ENCODE results near the gene SLC47A1.
A peak's percentile ranks its signal among the peaks of the same experiment; 100 is the strongest.
"Not testable (repeated sequence)": the region's sequence is repeated elsewhere in the genome, so short reads cannot be mapped to it uniquely, and the experiment has no call there.

SLC47A1 gene

GRCh38 chr17:19567216-19568015, 33.8 kb downstream of the SLC47A1 start:
- H3K4me3 ChIP-seq (ENCODE audit: low read length) = no peak overlapping the region
- H3K27me3 ChIP-seq (ENCODE audit: control insufficient read depth, insufficient read depth, low read length) = peaks cover 36% of the 10 kb centered on the region
- H3K36me3 ChIP-seq (ENCODE audit: insufficient read depth, low read length) = no peaks in the 10 kb centered on the region
- no peak overlapping the region for H3K4me2 ChIP-seq (ENCODE audit: low read length)
- H3K9me3 ChIP-seq (replicated peaks; ENCODE audit: low read length) = no peaks in the 10 kb centered on the region
- H3K4me1 ChIP-seq (ENCODE audit: control insufficient read depth, insufficient read depth, low read length) = no peaks in the 10 kb centered on the region
- H3K9ac ChIP-seq (ENCODE audit: low read depth, low read length) = no peak overlapping the region

DNA sequence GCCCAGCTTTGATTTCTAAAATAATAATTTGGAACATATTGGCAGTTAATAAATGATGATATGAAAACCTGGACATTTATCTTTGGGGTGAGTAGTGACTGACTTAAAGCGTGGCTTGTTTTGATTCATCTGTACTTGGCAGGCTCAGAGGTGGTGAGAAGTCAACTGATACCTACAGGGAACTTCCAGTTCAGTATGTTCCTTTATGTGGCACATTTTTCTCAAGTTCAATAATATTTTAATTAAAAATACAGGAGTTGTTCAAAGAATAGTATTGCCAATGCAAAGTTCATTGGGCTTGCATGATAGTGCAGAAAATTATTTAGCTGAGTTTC, 34.3 kb downstream of the SLC47A1 start:
- no peaks in the 10 kb centered on the region for H3K9me3 ChIP-seq (replicated peaks; ENCODE audit: low read length)

DNA sequence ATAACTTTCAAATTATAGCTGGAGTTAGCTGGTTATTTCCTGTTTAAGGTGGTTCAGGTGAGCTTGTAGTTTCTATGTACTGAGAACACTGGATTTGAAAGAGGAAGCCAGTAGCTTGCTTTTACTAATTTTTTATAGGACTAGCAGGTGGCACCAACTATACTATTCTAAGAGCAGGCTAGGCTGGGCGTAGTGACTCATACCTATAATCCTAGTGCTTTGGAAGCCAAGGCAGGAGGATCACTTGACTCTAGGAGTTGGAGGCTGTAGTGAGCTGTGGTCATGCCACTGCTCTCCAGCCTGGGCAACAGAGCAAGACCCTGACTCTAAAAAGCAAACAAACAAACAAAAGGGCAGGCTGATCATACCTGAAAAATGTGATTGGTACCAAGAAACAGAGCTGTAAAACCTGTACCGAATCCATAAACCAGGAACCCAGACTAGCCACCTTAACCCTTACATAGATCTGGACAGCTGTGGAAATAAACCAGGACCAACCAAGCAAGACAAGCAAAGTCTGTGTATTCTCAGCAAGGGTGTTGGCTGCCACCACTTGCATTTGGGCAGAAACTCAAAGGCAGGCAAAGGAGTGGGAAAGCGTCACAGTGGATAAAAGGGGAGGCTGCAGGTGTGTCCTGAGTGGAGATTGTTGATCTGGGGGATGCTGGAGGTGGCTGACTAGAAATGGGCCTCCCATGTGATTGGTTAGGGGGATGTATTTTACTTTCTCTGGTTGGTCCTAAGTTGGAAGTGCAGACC, 36.3 kb downstream of the SLC47A1 start:
- H3K36me3 ChIP-seq (ENCODE audit: insufficient read depth, low read length) = no peaks in the 10 kb centered on the region

More for the DNA sequence above, 34.3 kb downstream of the SLC47A1 start:
- Histone ChIP-seq H3K4me2 (ENCODE audit: low read length) (no peak overlapping the region), H3K4me3 (ENCODE audit: low read length) (no peak overlapping the region), H3K9ac (ENCODE audit: low read depth, low read length) (no peak overlapping the region), H3K36me3 (ENCODE audit: insufficient read depth, low read length) (no peaks in the 10 kb centered on the region), H3K27me3 (ENCODE audit: control insufficient read depth, insufficient read depth, low read length) (peaks cover 42% of the 10 kb centered on the region), H3K4me1 (ENCODE audit: control insufficient read depth, insufficient read depth, low read length) (no peaks in the 10 kb centered on the region)

DNA sequence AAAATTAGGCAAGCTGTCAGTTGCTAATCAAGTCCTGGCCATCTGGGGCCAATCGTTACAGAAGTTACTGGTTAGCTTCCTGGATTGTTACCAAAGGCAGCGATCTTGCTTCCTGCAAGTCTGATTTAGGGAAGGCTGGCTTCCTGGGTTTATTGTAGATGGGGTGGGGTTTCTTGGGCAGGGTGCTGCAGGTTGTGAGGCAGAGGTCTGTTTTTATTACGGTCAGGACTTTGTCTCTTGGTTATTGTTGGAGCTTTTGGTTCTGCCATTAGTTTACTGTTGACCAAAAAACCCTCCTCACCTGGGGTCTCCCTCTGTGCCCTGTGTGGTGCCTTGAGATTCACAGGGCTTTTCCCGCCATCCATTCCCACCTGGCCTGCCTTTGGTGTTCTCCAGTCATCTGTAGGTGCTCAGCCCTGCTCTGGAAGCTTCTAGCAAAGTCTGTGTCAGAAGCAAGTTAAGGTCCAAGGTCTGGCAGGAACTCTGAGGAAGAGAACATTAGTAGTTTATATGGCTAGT, 36.9 kb downstream of the SLC47A1 start:
- Histone ChIP-seq H3K27me3 (ENCODE audit: control insufficient read depth, insufficient read depth, low read length) (peaks cover 53% of the 10 kb centered on the region), H3K9me3 (replicated peaks; ENCODE audit: low read length) (no peaks in the 10 kb centered on the region), H3K36me3 (ENCODE audit: insufficient read depth, low read length) (no peaks in the 10 kb centered on the region), H3K4me2 (ENCODE audit: low read length) (no peak overlapping the region), H3K9ac (ENCODE audit: low read depth, low read length) (no peak overlapping the region), H3K4me1 (ENCODE audit: control insufficient read depth, insufficient read depth, low read length) (no peaks in the 10 kb centered on the region), H3K4me3 (ENCODE audit: low read length) (no peak overlapping the region)

More for the DNA sequence above, 36.3 kb downstream of the SLC47A1 start:
- Histone ChIP-seq H3K4me2 (ENCODE audit: low read length) (no peak overlapping the region), H3K4me3 (ENCODE audit: low read length) (no peak overlapping the region), H3K9me3 (replicated peaks; ENCODE audit: low read length) (no peaks in the 10 kb centered on the region), H3K27me3 (ENCODE audit: control insufficient read depth, insufficient read depth, low read length) (peaks cover 50% of the 10 kb centered on the region), H3K9ac (ENCODE audit: low read depth, low read length) (no peak overlapping the region), H3K4me1 (ENCODE audit: control insufficient read depth, insufficient read depth, low read length) (no peaks in the 10 kb centered on the region)

GRCh38 chr17:19573075-19573474, 39.4 kb downstream of the SLC47A1 start:
- Histone ChIP-seq H3K9me3 (replicated peaks; ENCODE audit: low read length) (no peaks in the 10 kb centered on the region), H3K9ac (ENCODE audit: low read depth, low read length) (no peak overlapping the region), H3K4me2 (ENCODE audit: low read length) (no peak overlapping the region), H3K36me3 (ENCODE audit: insufficient read depth, low read length) (no peaks in the 10 kb centered on the region), H3K4me1 (ENCODE audit: control insufficient read depth, insufficient read depth, low read length) (no peaks in the 10 kb centered on the region), H3K27me3 (ENCODE audit: control insufficient read depth, insufficient read depth, low read length) (peaks cover 57% of the 10 kb centered on the region), H3K4me3 (ENCODE audit: low read length) (no peak overlapping the region)

- H3K4me3 ChIP-seq (ENCODE audit: low read length) = no peak overlapping the region
- no peak overlapping the region for H3K9ac ChIP-seq (ENCODE audit: low read depth, low read length)
- no peaks in the 10 kb centered on the region for H3K9me3 ChIP-seq (replicated peaks; ENCODE audit: low read length)
- peaks cover 65% of the 10 kb centered on the region for H3K27me3 ChIP-seq (ENCODE audit: control insufficient read depth, insufficient read depth, low read length)
- H3K36me3 ChIP-seq (ENCODE audit: insufficient read depth, low read length) = no peaks in the 10 kb centered on the region
- H3K4me1 ChIP-seq (ENCODE audit: control insufficient read depth, insufficient read depth, low read length) = no peaks in the 10 kb centered on the region
- H3K4me2 ChIP-seq (ENCODE audit: low read length) = no peak overlapping the region
These were observed 41.3 kb downstream of the SLC47A1 start for GRCh38 chr17:19574956-19575355.

DNA sequence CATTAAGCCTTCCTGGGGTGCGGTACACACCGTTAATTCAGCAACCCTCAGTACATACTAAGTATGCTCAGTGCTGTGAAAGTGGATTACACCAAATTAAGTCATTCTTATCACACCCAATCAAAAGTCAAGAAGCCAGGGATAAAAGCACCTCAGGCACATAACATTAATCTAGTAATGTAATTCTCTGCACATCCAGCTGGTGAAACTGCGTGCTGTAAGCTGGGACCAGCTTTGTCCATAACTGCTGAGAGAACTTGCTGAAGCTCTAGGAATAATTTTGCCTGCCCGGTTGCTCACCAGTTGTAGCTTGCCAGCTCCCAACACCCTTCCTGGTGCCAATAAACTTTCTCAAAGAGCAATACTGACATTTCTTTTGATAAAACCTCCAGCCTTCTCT, 44.9 kb downstream of the SLC47A1 start:
- H3K4me1 ChIP-seq (ENCODE audit: control insufficient read depth, insufficient read depth, low read length) = no peaks in the 10 kb centered on the region
- no peak overlapping the region for H3K4me3 ChIP-seq (ENCODE audit: low read length)
- no peaks in the 10 kb centered on the region for H3K36me3 ChIP-seq (ENCODE audit: insufficient read depth, low read length)
- no peak overlapping the region for H3K4me2 ChIP-seq (ENCODE audit: low read length)
- peaks cover 54% of the 10 kb centered on the region for H3K27me3 ChIP-seq (ENCODE audit: control insufficient read depth, insufficient read depth, low read length)
- no peak overlapping the region for H3K9ac ChIP-seq (ENCODE audit: low read depth, low read length)
- no peaks in the 10 kb centered on the region for H3K9me3 ChIP-seq (replicated peaks; ENCODE audit: low read length)

DNA sequence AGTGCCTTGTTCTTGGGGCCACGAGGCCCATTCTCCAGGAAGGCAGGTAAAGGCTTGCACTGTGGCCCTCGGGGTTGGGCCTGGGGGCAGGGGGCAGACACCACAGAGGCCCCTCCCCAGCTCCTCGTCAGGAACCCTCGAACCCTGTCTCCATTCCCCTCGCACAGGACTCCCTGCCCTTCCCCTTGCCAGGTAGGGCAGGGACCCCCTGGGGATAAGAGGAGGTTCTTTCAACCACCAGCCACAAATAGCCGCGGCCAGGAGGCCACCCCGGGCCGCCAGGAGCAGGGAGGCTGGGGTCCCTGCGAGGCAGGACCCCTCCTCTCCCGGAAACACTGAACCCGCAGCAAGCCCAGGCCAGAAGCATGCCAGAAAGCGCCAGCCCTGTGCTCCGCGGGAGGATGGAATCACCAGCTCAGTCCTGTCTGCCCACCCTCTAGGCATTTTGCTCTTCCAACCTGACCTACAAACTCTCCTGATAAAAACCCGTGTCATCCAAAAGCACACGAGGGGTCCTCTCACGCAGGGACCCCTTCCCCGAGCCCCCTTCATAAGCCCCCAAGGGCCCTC, 45.6 kb downstream of the SLC47A1 start:
- no peaks in the 10 kb centered on the region for H3K4me1 ChIP-seq (ENCODE audit: control insufficient read depth, insufficient read depth, low read length)
- H3K9ac ChIP-seq (ENCODE audit: low read depth, low read length) = no peak overlapping the region
- no peaks in the 10 kb centered on the region for H3K36me3 ChIP-seq (ENCODE audit: insufficient read depth, low read length)
- no peak overlapping the region for H3K4me3 ChIP-seq (ENCODE audit: low read length)
- H3K27me3 ChIP-seq (ENCODE audit: control insufficient read depth, insufficient read depth, low read length) = peaks cover 56% of the 10 kb centered on the region
- no peaks in the 10 kb centered on the region for H3K9me3 ChIP-seq (replicated peaks; ENCODE audit: low read length)
- H3K4me2 ChIP-seq (ENCODE audit: low read length) = no peak overlapping the region

GRCh38 chr17:19579867-19580565, 46.4 kb downstream of the SLC47A1 start:
- Histone ChIP-seq H3K27me3 (ENCODE audit: control insufficient read depth, insufficient read depth, low read length) (peaks cover 51% of the 10 kb centered on the region), H3K4me1 (ENCODE audit: control insufficient read depth, insufficient read depth, low read length) (no peaks in the 10 kb centered on the region), H3K4me3 (ENCODE audit: low read length) (peak overlapping the region; percentile 54), H3K36me3 (ENCODE audit: insufficient read depth, low read length) (no peaks in the 10 kb centered on the region), H3K9ac (ENCODE audit: low read depth, low read length) (peak overlapping the region; percentile 18), H3K9me3 (replicated peaks; ENCODE audit: low read length) (no peaks in the 10 kb centered on the region), H3K4me2 (ENCODE audit: low read length) (peak overlapping the region; percentile 77)

DNA sequence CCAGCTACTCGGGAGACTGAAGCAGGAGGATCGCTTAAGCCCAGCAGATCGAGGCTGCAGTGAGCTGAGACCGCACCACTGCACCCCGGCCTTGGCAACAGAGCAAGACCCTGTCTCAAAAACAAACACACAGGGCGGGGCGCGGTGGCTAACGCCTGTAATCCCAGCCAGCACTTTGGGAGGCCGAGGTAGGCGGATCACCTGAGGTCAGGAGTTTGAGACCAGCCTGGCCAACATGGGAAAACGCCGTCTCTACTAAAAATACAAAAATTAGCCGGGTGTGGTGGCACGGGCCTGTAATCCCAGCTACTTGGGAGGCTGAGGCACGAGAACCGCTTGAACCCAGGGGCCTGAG, 46.9 kb downstream of the SLC47A1 start:
- H3K4me2 ChIP-seq (ENCODE audit: low read length) = peak overlapping the region; percentile 77
- H3K36me3 ChIP-seq (ENCODE audit: insufficient read depth, low read length); H3K9me3 ChIP-seq (replicated peaks; ENCODE audit: low read length); H3K9ac ChIP-seq (ENCODE audit: low read depth, low read length); H3K4me1 ChIP-seq (ENCODE audit: control insufficient read depth, insufficient read depth, low read length): not testable (repeated sequence)
- H3K27me3 ChIP-seq (ENCODE audit: control insufficient read depth, insufficient read depth, low read length) = peaks cover 53% of the 10 kb centered on the region
- peak overlapping the region; percentile 54 for H3K4me3 ChIP-seq (ENCODE audit: low read length)

DNA sequence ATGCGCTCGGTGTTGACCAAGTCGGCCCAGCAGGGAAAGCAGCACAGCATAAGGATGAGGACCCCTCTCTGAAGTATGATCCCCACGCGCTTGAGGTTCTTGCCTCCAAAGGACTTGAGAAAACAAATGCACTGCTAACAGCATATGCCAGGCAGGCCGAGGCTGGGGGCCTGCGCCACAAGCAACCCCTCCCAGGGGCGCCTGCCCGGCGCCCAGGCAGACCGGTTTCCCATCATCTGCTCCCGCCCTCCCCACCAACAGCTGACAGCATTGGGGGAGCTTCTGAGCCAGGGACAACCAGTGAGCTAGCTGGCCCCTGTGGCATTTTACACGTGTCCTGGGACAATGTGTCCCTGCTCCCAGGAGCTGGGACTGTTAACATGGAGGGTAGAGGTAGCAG, 48.5 kb downstream of the SLC47A1 start:
- H3K9ac ChIP-seq (ENCODE audit: low read depth, low read length); H3K4me3 ChIP-seq (ENCODE audit: low read length); H3K36me3 ChIP-seq (ENCODE audit: insufficient read depth, low read length); H3K4me1 ChIP-seq (ENCODE audit: control insufficient read depth, insufficient read depth, low read length); H3K9me3 ChIP-seq (replicated peaks; ENCODE audit: low read length); H3K4me2 ChIP-seq (ENCODE audit: low read length): not testable (repeated sequence)
- H3K27me3 ChIP-seq (ENCODE audit: control insufficient read depth, insufficient read depth, low read length) = peaks cover 56% of the 10 kb centered on the region

All from skeletal muscle satellite cell (primary cell).